ENCODE data around the gene GPC5. TPM values are rescaled to one million over a fixed set of nuclear protein-coding genes. Genes with fewer than 3 reads are reported as not detected.
"Not testable (repeated sequence)": the region's sequence is repeated elsewhere in the genome, so short reads cannot be mapped to it uniquely, and the experiment has no call there.

The GPC5 gene
- total RNA-seq, 1 experiment from 2014 or later: 0.21 TPM

DNA sequence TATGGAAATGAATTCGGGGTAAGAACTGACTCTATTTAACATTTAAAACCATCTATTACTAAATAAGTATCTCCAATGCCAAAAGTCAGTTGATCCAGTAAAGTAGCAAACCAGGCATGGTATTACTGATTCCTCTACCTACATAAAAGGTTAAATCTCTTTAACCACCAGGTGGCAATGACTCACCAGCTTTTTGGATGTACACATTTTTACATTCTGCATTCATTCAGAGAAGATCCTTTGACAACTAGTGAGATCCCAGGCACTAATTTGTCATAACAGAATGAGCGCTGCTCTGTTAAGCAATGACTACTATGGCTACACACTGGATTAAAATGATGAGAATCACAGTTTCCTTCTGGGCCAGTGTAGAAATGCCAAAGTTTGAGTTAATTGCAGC is 1498.4 kb downstream of the GPC5 start:
- Histone ChIP-seq H3K9me3 (ENCODE audit: low read depth, low read length, poor library complexity, severe bottlenecking) (no peaks in the 10 kb centered on the region), H3K4me3 (ENCODE audit: low read depth, low read length, poor library complexity, severe bottlenecking) (no peak overlapping the region), H3K36me3 (ENCODE audit: insufficient read depth, low read length, poor library complexity, severe bottlenecking) (no peaks in the 10 kb centered on the region), H3K27ac (ENCODE audit: low read depth, low read length, poor library complexity, severe bottlenecking) (no peak overlapping the region), H3K4me1 (ENCODE audit: insufficient read depth, low read length, poor library complexity, severe bottlenecking) (no peaks in the 10 kb centered on the region), H3K27me3 (replicated peaks; ENCODE audit: insufficient read depth, low read depth, low read length, poor library complexity) (no peaks in the 10 kb centered on the region)
- TF ChIP-seq EZH2 (IDR thresholded peaks at IDR 0.05; ENCODE audit: borderline replicate concordance, low read depth, low read length, poor library complexity, severe bottlenecking): no peak
- TF ChIP-seq, protein P1, sequence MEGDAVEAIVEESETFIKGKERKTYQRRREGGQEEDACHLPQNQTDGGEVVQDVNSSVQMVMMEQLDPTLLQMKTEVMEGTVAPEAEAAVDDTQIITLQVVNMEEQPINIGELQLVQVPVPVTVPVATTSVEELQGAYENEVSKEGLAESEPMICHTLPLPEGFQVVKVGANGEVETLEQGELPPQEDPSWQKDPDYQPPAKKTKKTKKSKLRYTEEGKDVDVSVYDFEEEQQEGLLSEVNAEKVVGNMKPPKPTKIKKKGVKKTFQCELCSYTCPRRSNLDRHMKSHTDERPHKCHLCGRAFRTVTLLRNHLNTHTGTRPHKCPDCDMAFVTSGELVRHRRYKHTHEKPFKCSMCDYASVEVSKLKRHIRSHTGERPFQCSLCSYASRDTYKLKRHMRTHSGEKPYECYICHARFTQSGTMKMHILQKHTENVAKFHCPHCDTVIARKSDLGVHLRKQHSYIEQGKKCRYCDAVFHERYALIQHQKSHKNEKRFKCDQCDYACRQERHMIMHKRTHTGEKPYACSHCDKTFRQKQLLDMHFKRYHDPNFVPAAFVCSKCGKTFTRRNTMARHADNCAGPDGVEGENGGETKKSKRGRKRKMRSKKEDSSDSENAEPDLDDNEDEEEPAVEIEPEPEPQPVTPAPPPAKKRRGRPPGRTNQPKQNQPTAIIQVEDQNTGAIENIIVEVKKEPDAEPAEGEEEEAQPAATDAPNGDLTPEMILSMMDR (conservative IDR thresholded peaks at IDR 0.05; ENCODE audit: low read depth, low read length): peak; percentile 29; the same call in 1 of the 2 replicates
- intact Hi-C loops (cut with micrococcal nuclease; ENCODE audit: unreplicated experiment): no loop called here
- no TSS peak for BruUV-seq (replicated peaks)
- ChIA-PET POLR2A (ENCODE audit: low non-redundant PET) (no interaction called here), CTCF (no interaction called here)
- DNase-seq (ENCODE audit: low spot score): peak; percentile 55

DNA sequence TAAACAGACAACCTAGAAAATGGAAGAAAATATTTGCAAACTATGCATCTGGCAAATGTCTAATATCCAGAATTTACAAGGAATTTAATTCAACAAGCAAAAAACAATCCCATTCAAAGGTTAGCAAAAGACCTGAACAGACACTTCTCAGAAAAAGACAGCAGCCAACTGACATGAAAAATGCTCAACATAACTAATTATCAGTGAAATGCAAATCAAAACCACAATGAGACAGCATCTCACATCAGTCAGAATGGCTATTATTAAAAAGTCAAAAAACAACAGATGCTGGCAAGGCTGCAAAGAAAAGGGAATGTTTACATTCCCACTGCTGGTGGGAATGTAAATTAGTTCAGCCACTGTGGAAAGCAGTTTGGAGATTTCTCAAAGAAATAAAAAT is 1500.5 kb downstream of the GPC5 start:
- CTCF ChIA-PET; H3K27ac ChIP-seq (ENCODE audit: low read depth, low read length, poor library complexity, severe bottlenecking); POLR2A ChIA-PET (ENCODE audit: low non-redundant PET); intact Hi-C loops (cut with micrococcal nuclease; ENCODE audit: unreplicated experiment); DNase-seq (ENCODE audit: low spot score); H3K4me1 ChIP-seq (ENCODE audit: insufficient read depth, low read length, poor library complexity, severe bottlenecking); BruUV-seq (replicated peaks); H3K9me3 ChIP-seq (ENCODE audit: low read depth, low read length, poor library complexity, severe bottlenecking); H3K36me3 ChIP-seq (ENCODE audit: insufficient read depth, low read length, poor library complexity, severe bottlenecking); H3K27me3 ChIP-seq (replicated peaks; ENCODE audit: insufficient read depth, low read depth, low read length, poor library complexity); H3K4me3 ChIP-seq (ENCODE audit: low read depth, low read length, poor library complexity, severe bottlenecking): not testable (repeated sequence)

DNA sequence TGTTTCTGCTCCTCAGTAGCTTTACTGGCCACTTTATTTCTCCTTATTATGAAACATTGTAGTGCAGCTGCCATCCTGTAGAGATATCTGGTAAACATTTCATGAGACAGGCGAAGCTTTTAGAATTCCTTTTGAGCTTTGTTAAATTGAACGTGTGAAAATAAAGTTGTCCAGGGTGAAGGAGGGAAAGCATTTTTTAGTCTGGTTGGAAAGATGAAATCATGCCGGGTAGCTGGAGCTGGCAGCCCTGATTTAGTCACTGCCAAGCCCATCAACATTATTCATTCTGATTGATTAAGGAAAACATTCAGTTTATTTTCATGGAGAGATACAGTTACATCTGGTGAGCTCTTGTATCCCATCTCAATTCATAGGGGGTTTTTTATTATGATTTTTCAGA is 1502.0 kb downstream of the GPC5 start:
- no peak for DNase-seq (ENCODE audit: low spot score)
- ChIA-PET CTCF (interaction anchor here (0.6 kb wide), 1 partner anchor 1518 kb away, joined by 3 read pairs; no protein-coding TSS in a partner anchor), POLR2A (ENCODE audit: low non-redundant PET) (interaction anchor here (0.6 kb wide), 1 partner anchor 994 kb away, joined by 6 read pairs; no protein-coding TSS in a partner anchor)
- TF ChIP-seq, protein P1 (conservative IDR thresholded peaks at IDR 0.05; ENCODE audit: low read depth, low read length): no peak
- no peak for TF ChIP-seq EZH2 (IDR thresholded peaks at IDR 0.05; ENCODE audit: borderline replicate concordance, low read depth, low read length, poor library complexity, severe bottlenecking)
- H3K9me3 ChIP-seq (ENCODE audit: low read depth, low read length, poor library complexity, severe bottlenecking): peaks cover 2% of the 10 kb centered on the region
- H3K4me1 ChIP-seq (ENCODE audit: insufficient read depth, low read length, poor library complexity, severe bottlenecking): no peaks in the 10 kb centered on the region
- H3K27me3 ChIP-seq (replicated peaks; ENCODE audit: insufficient read depth, low read depth, low read length, poor library complexity): no peaks in the 10 kb centered on the region
- intact Hi-C loops (cut with micrococcal nuclease; ENCODE audit: unreplicated experiment): no loop called here
- BruUV-seq (replicated peaks): no TSS peak
- H3K27ac ChIP-seq (ENCODE audit: low read depth, low read length, poor library complexity, severe bottlenecking): no peak overlapping the region
- H3K4me3 ChIP-seq (ENCODE audit: low read depth, low read length, poor library complexity, severe bottlenecking): no peak overlapping the region
- no peaks in the 10 kb centered on the region for H3K36me3 ChIP-seq (ENCODE audit: insufficient read depth, low read length, poor library complexity, severe bottlenecking)

DNA sequence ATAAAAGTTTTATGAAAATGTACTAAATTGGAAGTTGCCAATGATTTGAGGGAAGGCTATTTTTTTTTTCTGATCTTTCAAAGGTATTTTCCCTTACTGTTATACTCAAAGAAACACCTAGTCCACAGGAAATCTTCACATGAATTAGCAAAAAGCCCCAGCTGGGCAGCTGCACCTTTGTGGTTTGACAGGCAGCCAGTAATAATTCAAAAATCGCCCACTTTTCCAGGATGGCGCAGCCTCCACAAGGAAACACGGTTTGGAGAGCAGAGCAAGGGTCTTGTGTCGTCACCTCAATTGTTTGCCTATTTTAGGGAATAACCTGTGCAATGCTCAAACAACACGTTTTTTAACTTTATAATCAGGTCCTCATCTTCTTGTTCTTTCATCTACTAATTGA is 1503.3 kb downstream of the GPC5 start:
- no peak for TF ChIP-seq EZH2 (IDR thresholded peaks at IDR 0.05; ENCODE audit: borderline replicate concordance, low read depth, low read length, poor library complexity, severe bottlenecking)
- TF ChIP-seq, protein P1 (conservative IDR thresholded peaks at IDR 0.05; ENCODE audit: low read depth, low read length): no peak
- Histone ChIP-seq H3K4me1 (ENCODE audit: insufficient read depth, low read length, poor library complexity, severe bottlenecking) (no peaks in the 10 kb centered on the region), H3K4me3 (ENCODE audit: low read depth, low read length, poor library complexity, severe bottlenecking) (no peak overlapping the region), H3K27ac (ENCODE audit: low read depth, low read length, poor library complexity, severe bottlenecking) (no peak overlapping the region), H3K27me3 (replicated peaks; ENCODE audit: insufficient read depth, low read depth, low read length, poor library complexity) (no peaks in the 10 kb centered on the region), H3K36me3 (ENCODE audit: insufficient read depth, low read length, poor library complexity, severe bottlenecking) (no peaks in the 10 kb centered on the region), H3K9me3 (ENCODE audit: low read depth, low read length, poor library complexity, severe bottlenecking) (peaks cover 6% of the 10 kb centered on the region)
- intact Hi-C loops (cut with micrococcal nuclease; ENCODE audit: unreplicated experiment): no loop called here
- no peak for DNase-seq (ENCODE audit: low spot score)
- no TSS peak for BruUV-seq (replicated peaks)
- ChIA-PET CTCF (no interaction called here), POLR2A (ENCODE audit: low non-redundant PET) (no interaction called here)

Measured in A673 (cell line).